ENCODE measurements around the gene CEP112. TPM values are rescaled to one million over a fixed set of nuclear protein-coding genes. Genes with fewer than 3 reads are reported as not detected.

Gene CEP112
- total and polyA plus RNA-seq, 2 of the 13 experiments (the other 11 are each of a cell fraction or from before 2014, with no cell fraction given): 1.2 to 3.4 TPM

GRCh38 chr17:66000216-66000615 is 191.7 kb downstream of the CEP112 start:
- H3K9me3 ChIP-seq (ENCODE audit: low read length): no peaks in the 10 kb centered on the region
- no peaks in the 10 kb centered on the region for H3K79me2 ChIP-seq (ENCODE audit: insufficient read depth, low read length)
- no peaks in the 10 kb centered on the region for H3K4me1 ChIP-seq (ENCODE audit: insufficient read depth, low read length)
- H4K20me1 ChIP-seq (ENCODE audit: insufficient read depth, low read length): no peaks in the 10 kb centered on the region
- H3K27ac ChIP-seq (ENCODE audit: extremely low read length, insufficient read depth, low read length): no peak overlapping the region
- DNase-seq (ENCODE audit: low spot score): no peak
- H2AFZ ChIP-seq (ENCODE audit: low read length): no peak overlapping the region
- no TSS peak for BruUV-seq (replicated peaks)
- 72% methylated on average over 4 of the region's 4 CpGs for WGBS (ENCODE audit: low lambda C conversion rate)
- H3K9ac ChIP-seq (ENCODE audit: insufficient read depth, low read depth, low read length): no peak overlapping the region
- CTCF ChIA-PET (ENCODE audit: low intra/inter-chr PET ratio, low total read pairs): no interaction called here
- TF ChIP-seq ZNF7 (CRISPR knock-in tag; IDR thresholded peaks at IDR 0.05): no peak
- TF ChIP-seq ZNF619 (CRISPR knock-in tag; IDR thresholded peaks at IDR 0.05): no peak
- TF ChIP-seq ZNF75D (CRISPR knock-in tag; IDR thresholded peaks at IDR 0.05; ENCODE audit: borderline replicate concordance): no peak
- no peak for TF ChIP-seq ZNF362 (CRISPR knock-in tag; IDR thresholded peaks at IDR 0.05; ENCODE audit: borderline replicate concordance)
- no peak for TF ChIP-seq ZNF17 (CRISPR knock-in tag; IDR thresholded peaks at IDR 0.05)
- no peak for TF ChIP-seq ZNF724P (CRISPR knock-in tag; IDR thresholded peaks at IDR 0.05; ENCODE audit: borderline replicate concordance)
- no peak for TF ChIP-seq TARDBP (CRISPR knock-in tag; IDR thresholded peaks at IDR 0.05)
- TF ChIP-seq EP300 (IDR thresholded peaks at IDR 0.05; ENCODE audit: low read depth in 2 of 2, low read length in 2 of 2): no peak
- TF ChIP-seq EP300 (CRISPR knock-in tag; IDR thresholded peaks at IDR 0.05; ENCODE audit: borderline replicate concordance): no peak
- no peak for TF ChIP-seq SOX6 (IDR thresholded peaks at IDR 0.05)
- no peak for TF ChIP-seq SOX6 (CRISPR knock-in tag; IDR thresholded peaks at IDR 0.05)
- TF ChIP-seq MTF2 (CRISPR knock-in tag; IDR thresholded peaks at IDR 0.05; ENCODE audit: borderline replicate concordance): no peak
- no peak for TF ChIP-seq ZMYM4 (CRISPR knock-in tag; IDR thresholded peaks at IDR 0.05)
- no peak for TF ChIP-seq ZBTB42 (CRISPR knock-in tag; IDR thresholded peaks at IDR 0.05)
- TF ChIP-seq E2F5 (CRISPR knock-in tag; conservative IDR thresholded peaks at IDR 0.05): no peak
- no peak for TF ChIP-seq STAT5B (CRISPR knock-in tag; IDR thresholded peaks at IDR 0.05)
- TF ChIP-seq MTF1 (CRISPR knock-in tag; IDR thresholded peaks at IDR 0.05): no peak
- no peak for TF ChIP-seq ZNF703 (CRISPR knock-in tag; IDR thresholded peaks at IDR 0.05; ENCODE audit: borderline replicate concordance)
- no peak for TF ChIP-seq ZNF326 (CRISPR knock-in tag; IDR thresholded peaks at IDR 0.05; ENCODE audit: borderline replicate concordance)
- no peak for FAIRE-seq
- H3K27me3 ChIP-seq (ENCODE audit: control insufficient read depth in 1 of 2, insufficient read depth in 2 of 2, low read length in 2 of 2): no peaks in the 10 kb centered on the region
- in situ Hi-C loops (cut with HindIII; ENCODE audit: extremely low pct_ligation_motif_present, low pct_unique_long_range_greater_than_20kb): no loop called here
- POLR2A ChIA-PET: no interaction called here
- intact Hi-C loops (cut with micrococcal nuclease; ENCODE audit: unreplicated experiment): no loop called here
- ATAC-seq: no peak
- no peak overlapping the region for H3K4me2 ChIP-seq (ENCODE audit: low read depth, low read length)
- H3K36me3 ChIP-seq (replicated peaks in 1 of 2; ENCODE audit: control insufficient read depth in 1 of 2, insufficient read depth in 2 of 2, low read length in 2 of 2): no peaks in the 10 kb centered on the region
- H3K4me3 ChIP-seq (replicated peaks in 1 of 3; ENCODE audit: insufficient read depth in 1 of 3, low read depth in 2 of 3, low read length in 3 of 3): no peak overlapping the region

Measured in HepG2 (cell line).